HuH-7.5 (cell line): ENCODE measurements around the gene DFFB.
A peak's percentile ranks its signal among the peaks of the same experiment; 100 is the strongest.
"Not testable (repeated sequence)": the region's sequence is repeated elsewhere in the genome, so short reads cannot be mapped to it uniquely, and the experiment has no call there.

Source experiments
- DNase-seq: peaks from one replicate; pipeline ENCODE4 v3.0.0; 2011; ENCODE audit warnings: low spot score

Gene DFFB

GRCh38 chr1:3856923-3857790 lies at the start of gene DFFB, which contains the start of gene CEP104:
Gene DFFB (plus strand): TSS chr1:3857476. CDS start chr1:3857604, 128 bp downstream.
Gene CEP104 (minus strand): TSS chr1:3857211. CDS start chr1:3852407, 4,804 bp downstream.
- peak; percentile 99 for DNase-seq

- no peak for DNase-seq
Measured at GRCh38 chr1:3807769-3808168, 49.5 kb upstream of the DFFB start.

GRCh38 chr1:3809680-3810079 lies 47.6 kb upstream of the DFFB start:
- DNase-seq, result no peak

GRCh38 chr1:3810149-3810761 lies 47.0 kb upstream of the DFFB start:
- not testable (repeated sequence) for DNase-seq

GRCh38 chr1:3811595-3811911 lies 45.7 kb upstream of the DFFB start:
- DNase-seq, result no peak

- no peak for DNase-seq
Measured at GRCh38 chr1:3814065-3814464, 43.2 kb upstream of the DFFB start.

GRCh38 chr1:3814771-3815561 lies 42.3 kb upstream of the DFFB start:
- DNase-seq, result no peak

GRCh38 chr1:3816331-3817137 lies 40.7 kb upstream of the DFFB start:
- DNase-seq, result no peak

GRCh38 chr1:3817138-3817740 lies 40.0 kb upstream of the DFFB start:
- DNase-seq, result no peak

- no peak for DNase-seq
Measured at GRCh38 chr1:3817821-3818597, 39.3 kb upstream of the DFFB start.

GRCh38 chr1:3819771-3820200 lies 37.5 kb upstream of the DFFB start:
- no peak for DNase-seq

GRCh38 chr1:3820316-3820715 lies 37.0 kb upstream of the DFFB start:
- no peak for DNase-seq

- no peak for DNase-seq
Measured at GRCh38 chr1:3821004-3821403, 36.3 kb upstream of the DFFB start.

- no peak for DNase-seq
Measured at GRCh38 chr1:3821447-3821846, 35.8 kb upstream of the DFFB start.

- no peak for DNase-seq
Measured at GRCh38 chr1:3821908-3822307, 35.4 kb upstream of the DFFB start.

GRCh38 chr1:3822421-3822820 lies 34.9 kb upstream of the DFFB start:
- no peak for DNase-seq

GRCh38 chr1:3824650-3825049 lies 32.6 kb upstream of the DFFB start:
- DNase-seq, result no peak

GRCh38 chr1:3825356-3825755 lies 31.9 kb upstream of the DFFB start:
- DNase-seq, result no peak

GRCh38 chr1:3827813-3828307 lies 29.4 kb upstream of the DFFB start:
- DNase-seq, result no peak

GRCh38 chr1:3828391-3828790 lies 28.9 kb upstream of the DFFB start:
- DNase-seq, result no peak
